B cell (primary cell): ENCODE measurements around the gene PTPRM.

Experiments
- EZH2 ChIP-seq: IDR thresholded peaks from 2 replicates; pipeline ENCODE4 v1.6.1; 2012; ENCODE audit warnings: borderline replicate concordance, low read depth, mild to moderate bottlenecking, moderate library complexity, low read length; ENCODE audit not compliant: insufficient read depth, poor library complexity, severe bottlenecking
- TF ChIP-seq, protein P1 (sequence below): fragments of 200-600 bp; IDR thresholded peaks from one replicate; pipeline ENCODE4 v1.8.0; 2022; ENCODE audit warnings: antibody characterized with exemption, mild to moderate bottlenecking

DNA sequence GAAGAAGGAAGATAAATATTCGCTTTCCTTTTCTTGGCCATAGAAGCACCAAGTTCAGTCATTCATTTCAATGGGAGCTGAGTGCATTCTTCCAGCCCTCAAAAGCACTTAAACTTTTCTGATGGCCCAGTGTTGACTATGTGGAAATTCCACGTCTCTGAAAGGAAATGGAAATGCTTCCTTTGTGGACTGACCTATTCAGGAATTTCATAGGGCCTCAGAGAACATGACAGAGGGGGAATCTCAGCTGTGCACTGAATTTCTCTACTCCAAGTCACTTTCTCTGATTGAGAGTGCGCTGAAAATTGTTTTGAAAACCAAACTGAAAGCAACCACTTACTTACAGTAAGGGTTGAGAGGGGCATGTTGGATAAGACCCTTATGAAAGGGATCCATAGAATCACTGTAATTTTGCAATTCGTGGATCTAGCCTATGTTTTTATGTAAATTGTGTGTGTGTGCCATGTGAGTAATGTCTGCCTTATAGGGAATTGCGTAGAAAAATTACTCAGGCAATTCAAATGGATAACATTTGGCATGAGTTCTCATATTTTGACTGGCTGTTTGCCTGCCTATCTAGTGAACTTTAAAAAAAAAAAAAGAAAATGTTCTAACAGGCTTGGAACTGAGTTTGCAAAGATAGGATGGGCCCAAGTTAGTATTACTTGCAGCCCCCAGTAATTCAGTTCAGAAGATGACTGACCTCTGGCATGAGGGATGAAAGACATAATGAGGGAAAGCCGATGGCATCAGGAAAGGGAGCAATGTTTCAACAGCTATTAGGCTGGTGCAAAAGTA, 437.0 kb downstream of the PTPRM start:
- TF ChIP-seq, protein P1, sequence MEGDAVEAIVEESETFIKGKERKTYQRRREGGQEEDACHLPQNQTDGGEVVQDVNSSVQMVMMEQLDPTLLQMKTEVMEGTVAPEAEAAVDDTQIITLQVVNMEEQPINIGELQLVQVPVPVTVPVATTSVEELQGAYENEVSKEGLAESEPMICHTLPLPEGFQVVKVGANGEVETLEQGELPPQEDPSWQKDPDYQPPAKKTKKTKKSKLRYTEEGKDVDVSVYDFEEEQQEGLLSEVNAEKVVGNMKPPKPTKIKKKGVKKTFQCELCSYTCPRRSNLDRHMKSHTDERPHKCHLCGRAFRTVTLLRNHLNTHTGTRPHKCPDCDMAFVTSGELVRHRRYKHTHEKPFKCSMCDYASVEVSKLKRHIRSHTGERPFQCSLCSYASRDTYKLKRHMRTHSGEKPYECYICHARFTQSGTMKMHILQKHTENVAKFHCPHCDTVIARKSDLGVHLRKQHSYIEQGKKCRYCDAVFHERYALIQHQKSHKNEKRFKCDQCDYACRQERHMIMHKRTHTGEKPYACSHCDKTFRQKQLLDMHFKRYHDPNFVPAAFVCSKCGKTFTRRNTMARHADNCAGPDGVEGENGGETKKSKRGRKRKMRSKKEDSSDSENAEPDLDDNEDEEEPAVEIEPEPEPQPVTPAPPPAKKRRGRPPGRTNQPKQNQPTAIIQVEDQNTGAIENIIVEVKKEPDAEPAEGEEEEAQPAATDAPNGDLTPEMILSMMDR = no peak
- TF ChIP-seq EZH2 = no peak
